GM19468 (cell line): Measurements from ENCODE around the gene FBXO31.

ENCODE experiments used
- ATAC-seq: cut with Tn5 transposase; IDR thresholded peaks from one replicate; pipeline ENCODE4 v1.9.1; 2021; ENCODE audit warnings: mild to moderate bottlenecking, moderate library complexity, moderate number of reproducible peaks; ENCODE audit not compliant: unreplicated experiment; ENCODE audit errors: extremely low read depth

Gene FBXO31

GRCh38 chr16:87317750-87318644 is 65.6 kb downstream of the FBXO31 start:
- ATAC-seq: no peak

DNA sequence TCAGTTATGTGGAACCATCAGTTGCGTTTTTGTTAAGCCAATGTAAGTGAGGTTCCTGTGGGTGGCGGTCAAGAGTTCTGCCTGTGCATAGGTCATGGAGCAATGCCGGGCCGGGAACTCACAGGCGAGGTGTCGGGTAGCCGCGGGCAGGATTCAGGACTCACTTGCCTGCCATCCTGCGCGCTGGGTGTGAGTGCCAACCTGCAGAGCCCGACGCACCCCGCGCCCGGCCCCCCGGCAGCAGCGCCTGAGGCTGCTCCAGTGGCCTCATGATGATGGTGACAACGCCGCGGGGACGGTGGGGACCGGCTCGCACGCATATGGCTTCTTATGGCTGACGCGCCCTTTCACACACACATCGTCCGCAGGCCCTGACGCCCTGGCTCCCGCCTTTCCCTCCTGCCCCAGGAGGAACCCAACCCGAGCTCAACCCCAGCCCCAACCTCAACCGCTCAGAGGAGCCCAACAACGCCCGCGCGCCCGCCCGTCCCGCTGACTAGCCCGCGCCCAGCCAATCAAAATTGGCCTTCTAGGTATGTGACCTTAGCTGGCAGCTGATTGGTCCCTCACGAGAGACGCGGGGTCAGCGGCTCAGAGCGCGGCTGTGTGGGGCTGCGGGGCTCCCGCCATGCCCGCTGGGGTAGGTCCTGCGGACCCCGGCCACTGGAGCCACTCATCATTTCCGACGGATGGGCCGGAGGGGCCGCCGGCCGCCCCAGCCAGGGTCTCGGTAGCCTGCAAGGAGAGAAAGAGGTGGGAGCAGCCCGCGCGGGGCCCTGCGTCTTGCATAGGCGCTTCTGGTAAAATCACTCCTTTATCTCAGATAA is 66.4 kb downstream of the FBXO31 start, which contains the start of gene C16orf95:
TSS of gene C16orf95 (minus strand) at position 470 of the 827 bp plus-strand sequence. CDS start at position 320, 150 bp downstream.
- peak; percentile 78 for ATAC-seq

GRCh38 chr16:87316450-87316922 is 67.1 kb downstream of the FBXO31 start:
- ATAC-seq: no peak

- ATAC-seq: no peak
Observed at GRCh38 chr16:87314990-87315420, 68.6 kb downstream of the FBXO31 start.

DNA sequence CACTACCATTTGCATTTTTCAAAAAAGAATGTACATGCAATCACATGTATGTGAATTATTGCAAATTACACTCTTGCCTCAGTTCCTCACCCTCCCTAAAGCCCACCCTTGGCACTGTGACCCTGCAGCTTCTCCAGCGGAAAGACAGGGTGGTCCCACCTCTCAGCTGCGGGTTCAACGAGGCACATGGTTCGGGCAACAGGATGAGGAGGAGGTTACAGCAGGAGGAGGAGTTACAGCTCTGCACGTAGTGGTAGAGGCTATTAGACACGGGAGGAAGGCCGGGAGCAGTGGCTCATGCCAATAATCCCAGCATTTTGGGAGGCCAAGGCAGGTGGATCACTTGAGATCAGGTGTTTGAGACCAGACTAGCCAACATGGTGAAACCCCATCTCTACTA is 71.6 kb downstream of the FBXO31 start:
- ATAC-seq: no peak

DNA sequence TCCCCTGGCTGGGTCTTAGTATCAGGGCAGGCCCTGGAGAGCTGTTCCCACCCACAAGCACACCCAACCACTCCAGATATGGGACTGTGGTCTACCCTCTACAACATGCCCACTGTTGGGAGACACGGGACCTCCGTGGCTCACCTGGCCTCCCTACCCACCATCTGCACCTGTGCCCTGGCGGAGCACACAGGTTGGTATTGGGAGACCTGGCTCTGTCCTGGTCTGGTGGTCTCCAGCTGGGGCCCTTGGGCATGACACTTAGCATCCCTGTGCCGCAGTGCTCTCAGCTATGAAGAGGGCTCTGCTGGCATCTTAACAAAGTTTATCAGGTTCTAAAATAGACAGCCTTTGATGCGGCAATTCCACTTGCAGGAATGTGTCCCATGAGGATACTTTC is 72.2 kb downstream of the FBXO31 start:
- no peak for ATAC-seq

DNA sequence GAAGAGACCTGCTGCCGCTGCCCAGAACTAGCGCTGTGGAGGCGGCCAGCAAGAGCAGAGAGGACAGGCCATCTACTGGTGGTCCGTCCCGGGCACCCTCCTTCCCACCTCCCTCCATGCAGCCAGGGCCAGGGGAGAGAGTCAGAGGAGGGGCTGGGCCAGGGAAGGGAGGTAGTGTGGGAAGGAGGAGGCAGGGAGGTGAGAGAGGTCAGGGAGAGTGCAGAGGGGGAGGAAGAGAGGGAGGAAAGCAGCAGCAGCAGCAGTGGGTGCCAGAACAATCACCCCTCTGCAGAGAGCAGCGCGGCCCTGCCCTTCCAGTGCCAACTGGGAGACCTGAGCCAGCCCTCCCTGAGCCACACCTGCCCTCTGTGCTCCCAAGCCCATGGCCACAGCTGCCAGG is 73.0 kb downstream of the FBXO31 start:
- no peak for ATAC-seq

- no peak for ATAC-seq
Observed at GRCh38 chr16:87309620-87310525, 73.7 kb downstream of the FBXO31 start.

DNA sequence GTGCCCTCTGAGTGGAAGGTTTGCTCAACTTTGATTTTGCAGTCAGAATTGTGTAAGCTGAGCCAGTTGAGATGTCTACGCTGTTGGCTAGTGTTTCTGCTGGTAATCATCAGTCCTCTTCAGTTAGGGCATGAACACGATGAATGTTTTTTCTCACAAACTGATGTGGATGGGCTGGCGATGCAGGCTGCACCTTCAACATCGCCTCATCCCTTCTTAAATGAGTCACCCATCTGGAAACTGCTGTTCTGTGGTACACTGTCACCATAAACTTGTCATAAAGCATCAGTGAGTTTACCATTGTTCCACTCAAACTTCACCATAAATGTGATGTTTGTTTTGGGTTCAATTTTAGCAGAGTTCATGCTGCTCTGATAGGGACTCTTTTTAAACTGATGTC is 74.8 kb downstream of the FBXO31 start:
- no peak for ATAC-seq

GRCh38 chr16:87306516-87306915 is 77.1 kb downstream of the FBXO31 start:
- no peak for ATAC-seq

DNA sequence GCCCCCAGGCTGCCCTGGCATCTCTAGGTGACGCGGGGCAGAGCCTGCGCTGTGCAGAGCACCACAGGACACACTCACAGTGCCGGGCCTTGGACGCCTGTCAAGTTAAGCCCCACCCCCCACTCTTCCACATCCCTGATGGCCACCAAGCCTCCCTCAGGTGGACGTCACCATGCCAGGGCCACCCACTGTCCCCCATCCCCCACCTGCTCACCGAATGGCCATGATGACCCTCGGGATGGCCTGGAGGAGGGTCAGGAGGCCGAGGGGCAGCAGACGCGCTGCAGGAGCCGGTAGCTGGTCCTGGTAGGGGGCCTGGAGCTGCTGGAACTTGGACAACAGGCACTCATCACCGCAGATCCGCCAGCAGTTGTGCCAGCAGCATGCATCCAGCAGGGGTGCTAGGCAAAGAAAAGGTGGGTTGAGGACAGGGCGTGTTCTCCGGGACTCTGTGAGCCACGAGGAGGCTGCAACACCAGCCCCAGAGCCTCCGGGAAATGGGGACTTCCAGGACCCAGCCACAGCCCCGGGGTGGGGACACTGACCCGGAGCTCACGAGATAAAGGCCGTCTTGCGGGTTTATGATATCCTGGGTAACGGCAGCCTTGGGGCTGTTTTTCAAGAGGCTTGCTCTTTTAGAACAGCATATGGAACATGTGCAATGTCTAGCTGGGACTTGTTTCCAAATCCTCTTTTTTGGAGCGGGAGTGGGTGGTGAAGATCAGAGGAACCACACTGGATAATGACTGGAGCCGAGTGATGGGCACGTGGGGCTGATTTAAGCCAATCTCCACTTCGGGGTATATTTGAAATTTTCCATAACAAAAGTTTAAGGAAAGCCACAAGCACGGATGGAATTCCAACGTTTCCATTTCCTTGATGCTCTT is 77.8 kb downstream of the FBXO31 start:
- no peak for ATAC-seq

GRCh38 chr16:87304951-87305350 is 78.6 kb downstream of the FBXO31 start:
- no peak for ATAC-seq

- no peak for ATAC-seq
Observed at GRCh38 chr16:87303962-87304521, 79.5 kb downstream of the FBXO31 start.

DNA sequence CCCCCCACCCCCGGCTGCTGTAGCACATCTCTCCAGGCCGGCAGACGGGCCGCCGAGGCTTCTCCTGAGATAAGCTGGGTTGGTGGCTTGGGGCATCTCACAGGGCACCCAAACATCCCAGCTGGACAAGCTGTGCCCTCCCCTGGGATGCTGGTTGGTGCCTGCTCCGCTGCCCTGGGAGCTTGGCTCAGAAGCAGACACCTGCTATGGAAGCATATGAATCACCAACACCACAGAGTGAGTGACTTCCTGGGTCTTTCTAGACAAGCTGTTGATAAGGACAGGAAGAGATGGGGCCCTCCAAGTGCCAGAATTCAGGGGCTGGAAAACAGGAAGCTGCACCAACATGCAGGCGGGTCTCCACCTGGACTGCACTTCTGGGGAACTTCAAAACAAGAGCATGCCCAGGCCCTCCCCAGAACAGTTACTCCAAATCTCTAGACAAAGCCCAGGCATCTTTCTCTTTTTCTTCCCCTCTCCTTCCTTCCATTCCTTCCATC is 80.1 kb downstream of the FBXO31 start:
- no peak for ATAC-seq

DNA sequence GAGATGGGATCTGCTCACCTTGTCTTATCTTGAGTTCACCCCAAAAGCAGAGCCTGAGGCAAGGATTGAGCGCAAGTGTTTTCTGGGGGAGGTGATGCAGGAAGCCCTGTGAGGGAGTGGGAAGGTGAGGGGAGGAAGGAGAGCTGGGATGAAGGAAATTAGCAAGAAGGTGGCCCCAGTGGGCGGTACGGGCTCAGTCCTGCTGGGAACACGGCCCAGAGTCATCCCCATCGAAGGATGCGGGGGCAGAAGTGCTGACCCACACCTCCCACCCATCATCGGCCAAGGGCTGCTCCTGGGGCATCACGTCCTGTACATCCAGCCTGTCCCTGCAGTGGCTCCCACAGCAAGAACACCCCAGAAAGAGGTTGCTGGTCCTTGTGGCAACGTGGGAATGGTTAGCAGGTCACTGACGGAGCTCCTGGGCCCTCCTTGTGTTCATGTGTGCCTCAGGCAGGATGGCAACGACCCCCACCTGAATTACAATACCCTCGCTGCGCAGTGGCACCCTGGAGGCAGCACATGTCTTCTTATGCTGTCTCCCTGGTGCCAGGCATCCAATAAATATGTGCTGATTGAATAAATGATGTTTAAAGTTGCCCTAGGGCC is 84.6 kb downstream of the FBXO31 start:
- no peak for ATAC-seq

GRCh38 chr16:87297918-87298631 is 85.5 kb downstream of the FBXO31 start:
- no peak for ATAC-seq

DNA sequence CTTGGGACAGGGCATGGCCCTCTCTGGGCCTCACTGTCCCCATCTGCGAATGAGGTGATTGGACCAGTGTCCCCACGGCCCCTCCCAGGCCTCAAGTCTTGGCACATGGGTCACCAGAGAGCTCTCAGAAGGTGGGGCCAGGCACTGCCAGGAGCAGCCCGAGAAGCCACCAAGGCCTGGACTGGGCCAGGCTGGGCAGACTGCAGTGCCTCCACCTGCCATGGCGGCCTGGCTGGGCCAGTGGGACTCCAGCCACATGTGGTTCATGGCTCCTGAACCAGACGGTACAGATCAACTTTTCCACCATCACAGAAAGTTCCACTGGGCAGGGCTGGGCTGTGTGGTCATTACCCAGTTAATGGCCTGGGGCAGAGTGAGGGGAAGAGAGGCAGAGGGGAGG is 86.2 kb downstream of the FBXO31 start:
- no peak for ATAC-seq
